IMR-90 (cell line): ENCODE measurements around the gene RALGPS1. TPM values are rescaled to one million over a fixed set of nuclear protein-coding genes. Genes with fewer than 3 reads are reported as not detected.

Experiments used
- ATAC-seq: fragments of 200-7000 bp; cut with Tn5 transposase; 2 replicates; pipeline ENCODE4 v1.9.1; 2020; ENCODE audit warnings: low read depth, mild to moderate bottlenecking, moderate library complexity
- BruUV-seq: library from RNA; stranded (reverse); fragments of 400-500 nt; replicated peaks from 2 replicates; lab custom pipeline; 2021; lab: Mats Ljungman, UMichigan
- CTCF ChIA-PET: fragments of 300-600 bp; formaldehyde crosslinking; extraction: SDS; loops from one replicate; lab custom pipeline; 2021; ENCODE audit warnings: antibody characterized with exemption; lab: Yijun Ruan, JAX
- POLR2A ChIA-PET: fragments of 300-600 bp; sonication (Branson Sonifier 250); formaldehyde crosslinking; loops from one replicate; lab custom pipeline; 2022; ENCODE audit warnings: antibody characterized with exemption; ENCODE audit not compliant: unreplicated experiment; lab: Charles Lee
- DNase-seq: peaks from one replicate; pipeline ENCODE4 v3.0.0; 2013
- H2AFZ ChIP-seq: replicated peaks from 2 replicates; pipeline ENCODE3; 2013; ENCODE audit warnings: low read length, mild to moderate bottlenecking; ENCODE audit not compliant: poor library complexity
- H2AK5ac ChIP-seq: 2 replicates; pipeline ENCODE4 v1.6.1; 2013; ENCODE audit warnings: low read depth, low read length, inconsistent platforms
- H2AK9ac ChIP-seq: replicated peaks from 2 replicates; pipeline ENCODE3; 2013; ENCODE audit warnings: mild to moderate bottlenecking, low read depth, low read length, moderate library complexity; ENCODE audit not compliant: poor library complexity
- H2BK120ac ChIP-seq: 2 replicates; pipeline ENCODE4 v1.6.1; 2013; ENCODE audit warnings: low read depth, low read length, inconsistent platforms
- H2BK15ac ChIP-seq: 3 replicates; pipeline ENCODE4 v1.6.1; 2013; ENCODE audit warnings: low read depth, low read length, inconsistent platforms
- H2BK20ac ChIP-seq: 2 replicates; pipeline ENCODE4 v1.6.1; 2013; ENCODE audit warnings: low read depth, mild to moderate bottlenecking, inconsistent platforms, low read length, moderate library complexity
- H2BK5ac ChIP-seq: 2 replicates; pipeline ENCODE4 v1.6.1; 2013; ENCODE audit warnings: mild to moderate bottlenecking, low read depth, low read length, inconsistent platforms; ENCODE audit not compliant: poor library complexity, severe bottlenecking
- H3K14ac ChIP-seq: replicated peaks from 2 replicates; pipeline ENCODE4 v1.6.1; 2013; ENCODE audit warnings: low read depth, low read length, inconsistent platforms
- H3K18ac ChIP-seq: 2 replicates; pipeline ENCODE4 v1.6.1; 2013; ENCODE audit warnings: low read depth, low read length, control low read depth
- H3K23ac ChIP-seq: 2 replicates; pipeline ENCODE4 v1.6.1; 2013; ENCODE audit warnings: low read depth, low read length, inconsistent platforms
- H3K27ac ChIP-seq: 2 replicates; pipeline ENCODE4 v1.5.1; 2013; ENCODE audit warnings: mild to moderate bottlenecking, control low read depth, low read length; ENCODE audit not compliant: insufficient read depth
- H3K27me3 ChIP-seq: 2 replicates; pipeline ENCODE4 v1.6.1; 2013; ENCODE audit warnings: low read length; ENCODE audit not compliant: control insufficient read depth, insufficient read depth
- H3K36me3 ChIP-seq: 2 replicates; pipeline ENCODE4 v1.6.1; 2013; ENCODE audit warnings: low read length, mixed read lengths; ENCODE audit not compliant: control insufficient read depth, insufficient read depth
- H3K4ac ChIP-seq: 2 replicates; pipeline ENCODE4 v1.6.1; 2013; ENCODE audit warnings: low read depth, low read length, inconsistent platforms
- H3K4me1 ChIP-seq: 2 replicates; pipeline ENCODE4 v1.6.1; 2013; ENCODE audit warnings: low read length, mixed read lengths; ENCODE audit not compliant: control insufficient read depth, insufficient read depth
- H3K4me2 ChIP-seq: 2 replicates; pipeline ENCODE4 v1.6.1; 2013; ENCODE audit warnings: low read depth, mild to moderate bottlenecking, control low read depth, low read length, moderate library complexity
- H3K4me3 ChIP-seq: 2 replicates; pipeline ENCODE4 v1.5.1; 2013; ENCODE audit warnings: low read depth, mild to moderate bottlenecking, control low read depth, low read length, moderate library complexity; ENCODE audit not compliant: insufficient read depth
- H3K56ac ChIP-seq: 2 replicates; pipeline ENCODE4 v1.6.1; 2013; ENCODE audit warnings: low read length, inconsistent platforms; ENCODE audit not compliant: insufficient read depth; ENCODE audit errors: extremely low read depth
- H3K79me1 ChIP-seq, 2 experiments: 2 replicates each; pipeline ENCODE4 v1.6.1; 2013; ENCODE audit warnings: low read length in 2 of 2, inconsistent platforms in 1 of 2, low read depth in 1 of 2
- H3K9ac ChIP-seq: 2 replicates; pipeline ENCODE4 v1.6.1; 2013; ENCODE audit warnings: low read depth, low read length, control low read depth
- H3K9me1 ChIP-seq: 2 replicates; pipeline ENCODE4 v1.6.1; 2013; ENCODE audit warnings: low read length, inconsistent platforms; ENCODE audit not compliant: insufficient read depth
- H3K9me3 ChIP-seq: 2 replicates; pipeline ENCODE4 v1.6.1; 2013; ENCODE audit warnings: low read length; ENCODE audit not compliant: control insufficient read depth, insufficient read depth
- H4K20me1 ChIP-seq: 2 replicates; pipeline ENCODE4 v1.6.1; 2013; ENCODE audit warnings: low read length, inconsistent platforms; ENCODE audit not compliant: insufficient read depth
- H4K5ac ChIP-seq: 2 replicates; pipeline ENCODE4 v1.6.1; 2013; ENCODE audit warnings: mild to moderate bottlenecking, low read depth, low read length, control low read depth
- H4K8ac ChIP-seq, 2 experiments: 2 replicates each; pipeline ENCODE4 v1.6.1; 2013; ENCODE audit warnings: low read depth in 2 of 2, low read length in 2 of 2, control low read depth in 1 of 2, inconsistent platforms in 1 of 2
- H4K91ac ChIP-seq: 2 replicates; pipeline ENCODE4 v1.6.1; 2013; ENCODE audit warnings: low read depth, low read length, inconsistent platforms; ENCODE audit not compliant: insufficient read depth
- MAFK ChIP-seq: IDR thresholded peaks from 2 replicates; pipeline ENCODE4 v1.6.1; 2012; ENCODE audit warnings: low read depth, low read length, improper control_type of control experiment
- WGBS, 2 experiments: methylation state at CpG; one replicate each; pipeline versions ENCODE4 v1.1.5 to v1.1.7; 2013; ENCODE audit warnings: missing lambda C conversion rate in 2 of 2; ENCODE audit not compliant: insufficient read length in 1 of 2; ENCODE audit errors: extremely low coverage in 2 of 2; 5-methylcytosine and 5-hydroxymethylcytosine counted together
- dilution Hi-C: fragments of 300-500 bp; cut with HindIII; formaldehyde crosslinking; loops from one replicate; pipeline ENCODE4 v1.14.3; 2018; ENCODE audit warnings: low sequenced_read_pairs; ENCODE audit not compliant: unreplicated experiment
- in situ Hi-C: fragments of 300-500 bp; cut with MboI; formaldehyde crosslinking; loops from 3 replicates; pipeline ENCODE4 v1.14.3; 2019; ENCODE audit warnings: low sequenced_read_pairs, inconsistent platforms, mixed read lengths
- intact Hi-C: fragments of 100-400 bp; cut with micrococcal nuclease; formaldehyde crosslinking; loops from 2 replicates; pipeline ENCODE4 v1.10.0; 2022
- polyA plus RNA-seq, 3 experiments: library from polyadenylated mRNA; depleted of rRNA; stranded (reverse); fragments of >200 nt; gene quantifications; 2 replicates each; pipeline ENCODE4 v1.2.3, GENCODE V29; 2012; ENCODE audit warnings: low replicate concordance in 1 of 3
- total RNA-seq: library from RNA; depleted of rRNA; stranded (reverse); fragments of >200 nt; gene quantifications from 2 replicates; pipeline ENCODE4 v1.2.3, GENCODE V29; 2012
- TF ChIP-seq, protein P1 (sequence below): fragments of 150-350 bp; IDR thresholded peaks from 2 replicates; pipeline ENCODE4 v1.6.1; 2017; ENCODE audit warnings: mild to moderate bottlenecking, antibody characterized with exemption, low read length, low read depth

Gene RALGPS1
- total and polyA plus RNA-seq, 2 of the 4 experiments (the other 2 are of a cell fraction), result 0.90 to 2.8 TPM

DNA sequence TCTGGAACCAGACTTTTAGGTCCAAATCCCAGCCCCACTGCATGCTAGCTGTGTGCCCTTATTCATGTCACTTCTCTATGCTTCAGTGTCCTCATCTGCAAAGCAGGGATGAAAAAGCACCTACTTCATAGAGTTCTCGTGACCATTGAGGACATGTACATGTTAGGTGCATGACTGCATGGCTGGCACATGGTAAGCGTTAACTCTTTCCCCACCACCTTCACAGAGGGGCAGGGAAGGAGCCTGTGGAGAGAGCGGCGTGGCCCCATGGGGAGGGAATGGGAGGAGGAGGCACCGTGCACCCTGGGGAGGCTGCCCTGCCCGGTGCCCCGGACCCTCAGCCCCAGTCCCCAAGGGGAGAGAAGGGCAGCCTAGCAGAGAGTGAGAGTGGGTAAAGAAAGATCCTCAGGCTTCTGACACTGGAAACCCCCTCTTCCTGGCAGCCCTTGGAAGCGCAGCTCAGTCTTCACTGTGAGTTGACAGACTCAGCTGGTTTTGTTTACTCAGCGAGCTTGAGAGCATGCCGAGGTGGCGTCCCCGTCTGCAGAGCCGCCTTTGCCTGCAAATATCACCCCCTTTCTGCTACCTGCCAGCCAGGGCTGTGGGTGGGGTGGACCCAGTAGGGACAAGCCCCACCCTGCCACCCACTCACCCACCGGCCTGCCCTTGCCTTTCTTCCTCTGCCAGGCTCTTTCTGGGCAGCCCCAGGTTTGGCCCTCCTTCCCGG lies 218.5 kb downstream of the RALGPS1 start:
- Histone ChIP-seq H2BK120ac (peak overlapping the region; percentile 94), H3K27ac (peak overlapping the region; percentile 79), H2AK5ac (peak overlapping the region; percentile 94), H2AFZ (peak overlapping the region; percentile 81), H2AK9ac (peak overlapping the region; percentile 94), H3K23ac (peak overlapping the region; percentile 73), H3K9ac (peak overlapping the region; percentile 1; the same call in 1 of the 2 replicates), H3K18ac (peak overlapping the region; percentile 81), H4K20me1 (peaks cover 3% of the 10 kb centered on the region; the same call in 1 of the 2 replicates), H4K8ac (peak overlapping the region; percentile 29 to 71; a peak in 3 of 4 replicates), H3K36me3 (no peaks in the 10 kb centered on the region), H3K4me3 (no peak overlapping the region), H3K56ac (peak overlapping the region; percentile 47; the same call in 1 of the 2 replicates), H4K91ac (peak overlapping the region; percentile 93), H2BK15ac (peak overlapping the region; percentile 8; the same call in 1 of the 3 replicates), H3K27me3 (no peaks in the 10 kb centered on the region), H3K79me1 (peaks cover 0 to 11% of the 10 kb centered on the region in 2 experiments; a peak in 2 of 4 replicates), H3K4ac (peak overlapping the region; percentile 94), H3K14ac (peak overlapping the region; percentile 62), H4K5ac (peak overlapping the region; percentile 67), H3K4me2 (peak overlapping the region; percentile 58), H2BK20ac (peak overlapping the region; percentile 92), H3K4me1 (peaks cover 47% of the 10 kb centered on the region), H3K9me3 (no peaks in the 10 kb centered on the region), H3K9me1 (peaks cover 30% of the 10 kb centered on the region), H2BK5ac (peak overlapping the region; percentile 90)
- in situ Hi-C loops, result no loop called here
- no TSS peak for BruUV-seq
- CTCF ChIA-PET, result interaction anchor here (0.9 kb wide), 1 partner anchor 27 kb away, joined by 6 read pairs; no protein-coding TSS in a partner anchor
- intact Hi-C loops, result no loop called here
- dilution Hi-C loops, result no loop called here
- DNase-seq (peak; percentile 75), ATAC-seq (peak; percentile 30)
- TF ChIP-seq, protein P1, sequence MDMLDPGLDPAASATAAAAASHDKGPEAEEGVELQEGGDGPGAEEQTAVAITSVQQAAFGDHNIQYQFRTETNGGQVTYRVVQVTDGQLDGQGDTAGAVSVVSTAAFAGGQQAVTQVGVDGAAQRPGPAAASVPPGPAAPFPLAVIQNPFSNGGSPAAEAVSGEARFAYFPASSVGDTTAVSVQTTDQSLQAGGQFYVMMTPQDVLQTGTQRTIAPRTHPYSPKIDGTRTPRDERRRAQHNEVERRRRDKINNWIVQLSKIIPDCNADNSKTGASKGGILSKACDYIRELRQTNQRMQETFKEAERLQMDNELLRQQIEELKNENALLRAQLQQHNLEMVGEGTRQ, result no peak
- 0 out of 2 replicates have a peak, but pooled peaks have one; percentile 12 for TF ChIP-seq MAFK
- POLR2A ChIA-PET, result interaction anchor here (1.0 to 1.1 kb wide), 2 partner anchors 12 to 57 kb away, joined by 4 to 6 read pairs; no protein-coding TSS in a partner anchor
- no CpG with 5 or more reads among the region's 15 CpGs for WGBS, 2 experiments
